Measurements from ENCODE around the gene GRIK4. TPM values are rescaled to one million over a fixed set of nuclear protein-coding genes. Genes with fewer than 3 reads are reported as not detected.

GRIK4 gene
- total RNA-seq, 2 experiments from 2014 or later: not detected

- Mint-ChIP-seq H3K27me3 (ENCODE audit: low read depth) (peaks cover 3% of the 10 kb centered on the region), H3K4me1 (ENCODE audit: low read depth) (no peaks in the 10 kb centered on the region), H3K4me3 (no peak overlapping the region), H3K9me3 (ENCODE audit: insufficient read depth) (no peaks in the 10 kb centered on the region), H3K27ac (no peak overlapping the region), H3K36me3 (ENCODE audit: low read depth) (no peaks in the 10 kb centered on the region)
- ATAC-seq: no peak
- POLR2A ChIA-PET: interaction anchor here (1.2 kb wide), 1 partner anchor 11 kb away, joined by 3 read pairs; no protein-coding TSS in a partner anchor
- DNase-seq: no peak
- CTCF ChIA-PET: no interaction called here
Measured at GRCh38 chr11:120923866-120924508, 412.4 kb downstream of the GRIK4 start.

- CTCF ChIA-PET: interaction anchor here (1.0 kb wide), 1 partner anchor 269 kb away, joined by 3 read pairs; no protein-coding TSS in a partner anchor
- DNase-seq: no peak
- H3K27me3 Mint-ChIP-seq (ENCODE audit: low read depth): no peaks in the 10 kb centered on the region
Measured at GRCh38 chr11:120925944-120926343, 414.4 kb downstream of the GRIK4 start.

GRCh38 chr11:120928627-120929026 is 417.1 kb downstream of the GRIK4 start:
- CTCF ChIA-PET: interaction anchor here (0.9 to 1.6 kb wide), 3 partner anchors 10 to 266 kb away, joined by 3 to 8 read pairs (median 3); no protein-coding TSS in a partner anchor
- Mint-ChIP-seq H3K9me3 (ENCODE audit: insufficient read depth) (no peaks in the 10 kb centered on the region), H3K36me3 (ENCODE audit: low read depth) (no peaks in the 10 kb centered on the region), H3K27me3 (ENCODE audit: low read depth) (no peaks in the 10 kb centered on the region), H3K4me1 (ENCODE audit: low read depth) (no peaks in the 10 kb centered on the region), H3K4me3 (no peak overlapping the region), H3K27ac (no peak overlapping the region)
- DNase-seq: no peak
- POLR2A ChIA-PET: no interaction called here
- no peak for ATAC-seq

More at GRCh38 chr11:120925944-120926343, 414.4 kb downstream of the GRIK4 start:
- Mint-ChIP-seq H3K9me3 (ENCODE audit: insufficient read depth) (no peaks in the 10 kb centered on the region), H3K27ac (no peak overlapping the region), H3K4me3 (no peak overlapping the region), H3K36me3 (ENCODE audit: low read depth) (no peaks in the 10 kb centered on the region), H3K4me1 (ENCODE audit: low read depth) (no peaks in the 10 kb centered on the region)
- no peak for ATAC-seq
- POLR2A ChIA-PET: no interaction called here

- Mint-ChIP-seq H3K27me3 (ENCODE audit: low read depth) (no peaks in the 10 kb centered on the region), H3K36me3 (ENCODE audit: low read depth) (no peaks in the 10 kb centered on the region), H3K9me3 (ENCODE audit: insufficient read depth) (no peaks in the 10 kb centered on the region), H3K27ac (no peak overlapping the region), H3K4me1 (ENCODE audit: low read depth) (no peaks in the 10 kb centered on the region), H3K4me3 (no peak overlapping the region)
- DNase-seq: no peak
- ATAC-seq: no peak
- CTCF ChIA-PET: interaction anchor here (0.7 to 2.5 kb wide), 7 partner anchors 10 to 316 kb away, joined by 3 to 6 read pairs (median 3); no protein-coding TSS in a partner anchor
- POLR2A ChIA-PET: no interaction called here
Measured at GRCh38 chr11:120929090-120929489, 417.5 kb downstream of the GRIK4 start.

DNA sequence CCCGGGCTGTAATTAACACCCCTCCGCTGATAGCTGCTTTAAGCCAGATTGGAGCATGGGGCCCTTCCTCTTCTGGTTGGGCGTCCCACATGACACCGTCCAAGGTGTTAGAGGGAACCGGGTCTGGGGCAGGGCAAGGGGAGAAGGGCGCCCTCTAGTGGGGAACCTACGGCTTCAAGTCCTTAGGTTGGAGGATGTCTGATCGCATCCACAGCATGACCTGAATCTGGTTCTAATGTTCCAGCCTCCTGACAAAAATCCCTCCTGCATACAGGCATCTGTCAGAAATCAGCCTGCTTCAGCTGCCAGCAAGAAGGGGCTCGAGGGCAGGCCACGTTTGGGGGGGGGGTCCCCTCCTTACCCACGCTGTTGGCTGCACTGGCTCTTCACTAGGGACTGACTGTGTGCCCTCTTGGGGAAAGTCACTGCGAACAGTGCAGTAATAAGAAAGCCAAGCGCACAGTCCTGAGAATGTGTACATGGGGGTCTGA is 418.2 kb downstream of the GRIK4 start:
- Mint-ChIP-seq H3K27me3 (ENCODE audit: low read depth) (no peaks in the 10 kb centered on the region), H3K4me1 (ENCODE audit: low read depth) (no peaks in the 10 kb centered on the region), H3K4me3 (no peak overlapping the region), H3K36me3 (ENCODE audit: low read depth) (no peaks in the 10 kb centered on the region), H3K9me3 (ENCODE audit: insufficient read depth) (no peaks in the 10 kb centered on the region), H3K27ac (no peak overlapping the region)
- DNase-seq (peak; percentile 63), ATAC-seq (peak; percentile 79)
- POLR2A ChIA-PET: no interaction called here
- CTCF ChIA-PET: interaction anchor here (0.7 to 2.5 kb wide), 9 partner anchors 9 to 342 kb away, joined by 3 to 6 read pairs (median 3); no protein-coding TSS in a partner anchor

DNA sequence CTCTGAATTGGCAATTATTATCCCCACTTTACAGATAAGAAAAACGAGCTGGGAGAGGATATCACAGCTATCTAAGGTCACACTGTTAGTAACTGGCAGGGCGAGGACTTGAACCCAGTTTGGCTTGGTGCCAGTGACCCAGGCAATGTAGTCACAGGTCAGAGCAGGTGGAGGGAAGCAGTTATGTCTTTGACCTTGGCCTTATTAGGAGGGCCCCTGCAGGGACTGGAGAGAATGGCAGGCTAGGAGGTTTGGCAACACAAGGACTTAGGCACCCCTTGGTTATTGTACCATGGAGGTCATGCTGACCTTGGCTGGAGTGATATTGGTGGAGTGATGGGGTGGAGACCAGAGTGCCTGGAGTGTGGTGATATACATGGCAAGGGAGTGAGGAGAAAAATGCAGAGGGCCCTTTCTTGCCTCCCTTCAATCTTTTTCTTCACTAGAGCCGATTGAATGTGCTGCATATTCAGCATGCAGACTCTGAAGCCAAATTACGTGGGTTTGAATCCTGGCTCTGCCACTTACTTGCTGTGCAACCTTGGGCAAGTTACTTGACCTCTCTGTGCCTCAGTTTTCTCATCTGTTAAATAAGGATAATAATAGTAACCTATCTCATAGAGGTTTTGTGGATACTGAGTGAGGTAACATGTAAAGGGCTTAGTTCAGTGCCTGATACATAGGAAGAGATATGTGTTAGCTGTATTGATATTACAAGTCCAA is 419.7 kb downstream of the GRIK4 start:
- H3K9me3 Mint-ChIP-seq (ENCODE audit: insufficient read depth): no peaks in the 10 kb centered on the region
- H3K36me3 Mint-ChIP-seq (ENCODE audit: low read depth): no peaks in the 10 kb centered on the region
- no peak overlapping the region for H3K4me3 Mint-ChIP-seq
- ATAC-seq (no peak), DNase-seq (no peak)
- ChIA-PET CTCF (interaction anchor here (1.0 to 2.5 kb wide), 4 partner anchors 12 to 344 kb away, joined by 3 to 5 read pairs (median 3); no protein-coding TSS in a partner anchor), POLR2A (no interaction called here)
- peaks cover 3% of the 10 kb centered on the region for H3K27me3 Mint-ChIP-seq (ENCODE audit: low read depth)
- no peak overlapping the region for H3K27ac Mint-ChIP-seq
- H3K4me1 Mint-ChIP-seq (ENCODE audit: low read depth): no peaks in the 10 kb centered on the region

DNA sequence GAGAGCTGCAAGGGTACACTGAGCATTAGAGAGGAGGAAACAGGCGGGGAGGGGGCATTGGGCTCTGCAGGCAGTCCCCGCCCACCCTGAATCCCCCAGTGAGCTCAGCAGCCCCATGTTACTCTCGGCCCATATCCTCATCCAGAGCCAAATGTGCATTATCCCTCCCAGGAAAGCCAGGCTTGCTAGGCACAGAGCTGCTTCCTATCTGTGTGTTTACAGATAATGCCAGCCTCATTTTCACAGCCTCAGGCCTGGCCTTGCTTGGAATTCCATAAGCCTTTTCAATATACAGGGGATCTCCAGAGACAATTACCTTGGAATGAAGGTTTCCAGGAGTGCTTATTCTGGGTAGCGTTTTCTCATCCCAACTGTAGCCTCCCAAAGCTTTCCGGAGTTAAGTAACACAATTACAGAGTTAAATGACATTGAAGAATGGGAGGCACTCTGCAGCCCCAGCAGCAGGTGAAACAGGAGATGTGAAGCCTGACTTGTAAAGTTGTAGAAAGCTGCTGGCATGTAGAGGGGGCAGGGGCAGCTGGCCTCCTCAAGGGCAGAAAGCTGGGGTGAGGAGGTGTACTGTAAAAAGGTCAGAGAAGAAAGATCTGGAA is 420.9 kb downstream of the GRIK4 start:
- H3K4me3 Mint-ChIP-seq: no peak overlapping the region
- no peak overlapping the region for H3K27ac Mint-ChIP-seq
- POLR2A ChIA-PET: no interaction called here
- CTCF ChIA-PET: interaction anchor here (0.8 to 1.6 kb wide), 4 partner anchors 14 to 266 kb away, joined by 3 to 4 read pairs (median 3); no protein-coding TSS in a partner anchor
- ATAC-seq: no peak
- H3K4me1 Mint-ChIP-seq (ENCODE audit: low read depth): no peaks in the 10 kb centered on the region
- no peak for DNase-seq
- no peaks in the 10 kb centered on the region for H3K36me3 Mint-ChIP-seq (ENCODE audit: low read depth)
- no peaks in the 10 kb centered on the region for H3K9me3 Mint-ChIP-seq (ENCODE audit: insufficient read depth)
- H3K27me3 Mint-ChIP-seq (ENCODE audit: low read depth): peaks cover 3% of the 10 kb centered on the region

DNA sequence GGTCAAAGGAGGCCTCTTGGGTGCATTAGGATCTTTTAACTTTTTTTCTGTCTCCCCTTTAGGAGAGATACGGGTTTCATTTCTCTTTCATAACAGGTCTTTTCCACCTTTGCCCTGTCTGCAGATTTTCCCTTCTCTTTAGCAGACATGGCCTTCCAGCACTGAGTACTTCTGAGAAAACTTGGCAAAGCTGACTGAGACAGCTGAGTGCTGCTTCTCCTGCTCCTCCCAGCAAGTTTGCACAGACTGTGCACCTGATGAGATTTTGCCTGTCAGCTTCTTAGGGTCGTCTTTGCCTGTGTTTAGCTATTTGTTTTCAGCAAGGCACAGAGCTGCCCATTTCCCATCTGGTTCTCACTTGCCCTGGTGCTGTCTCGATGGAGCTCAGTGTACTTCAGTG is 424.8 kb downstream of the GRIK4 start:
- Mint-ChIP-seq H3K9me3 (ENCODE audit: insufficient read depth) (no peaks in the 10 kb centered on the region), H3K27me3 (ENCODE audit: low read depth) (peaks cover 9% of the 10 kb centered on the region), H3K4me3 (no peak overlapping the region), H3K36me3 (ENCODE audit: low read depth) (no peaks in the 10 kb centered on the region), H3K27ac (no peak overlapping the region), H3K4me1 (ENCODE audit: low read depth) (no peaks in the 10 kb centered on the region)
- DNase-seq: no peak
- ATAC-seq: no peak
- POLR2A ChIA-PET: interaction anchor here (0.7 kb wide), 1 partner anchor 21 kb away, joined by 3 read pairs; no protein-coding TSS in a partner anchor
- CTCF ChIA-PET: interaction anchor here (1.8 kb wide), 1 partner anchor 16 kb away, joined by 5 read pairs; no protein-coding TSS in a partner anchor

DNA sequence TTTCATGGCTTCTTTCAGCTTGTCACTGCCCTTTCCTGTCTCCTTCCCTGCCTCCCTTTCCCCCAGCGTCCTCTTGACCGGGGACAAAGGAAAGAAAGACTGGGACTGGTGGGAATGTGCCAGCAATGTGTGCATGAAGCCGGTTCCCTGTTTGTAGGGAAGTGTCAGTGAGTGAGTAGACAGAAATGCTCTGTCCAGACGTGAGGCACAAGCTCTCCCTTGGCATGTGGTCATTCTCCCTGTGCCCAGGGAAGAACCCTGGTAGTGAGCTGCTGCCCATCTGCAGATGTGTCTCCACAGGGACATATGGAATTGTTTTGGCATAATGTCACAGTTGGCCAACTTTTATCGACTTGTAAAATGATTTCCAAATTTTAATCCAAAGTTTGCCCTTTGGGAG is 426.0 kb downstream of the GRIK4 start:
- ATAC-seq: no peak
- no peaks in the 10 kb centered on the region for H3K36me3 Mint-ChIP-seq (ENCODE audit: low read depth)
- H3K4me1 Mint-ChIP-seq (ENCODE audit: low read depth): no peaks in the 10 kb centered on the region
- CTCF ChIA-PET: interaction anchor here (1.6 to 1.8 kb wide), 2 partner anchors 15 to 258 kb away, joined by 5 to 6 read pairs; no protein-coding TSS in a partner anchor
- no peaks in the 10 kb centered on the region for H3K9me3 Mint-ChIP-seq (ENCODE audit: insufficient read depth)
- peaks cover 9% of the 10 kb centered on the region for H3K27me3 Mint-ChIP-seq (ENCODE audit: low read depth)
- no peak overlapping the region for H3K27ac Mint-ChIP-seq
- no peak overlapping the region for H3K4me3 Mint-ChIP-seq
- POLR2A ChIA-PET: no interaction called here
- DNase-seq: no peak

DNA sequence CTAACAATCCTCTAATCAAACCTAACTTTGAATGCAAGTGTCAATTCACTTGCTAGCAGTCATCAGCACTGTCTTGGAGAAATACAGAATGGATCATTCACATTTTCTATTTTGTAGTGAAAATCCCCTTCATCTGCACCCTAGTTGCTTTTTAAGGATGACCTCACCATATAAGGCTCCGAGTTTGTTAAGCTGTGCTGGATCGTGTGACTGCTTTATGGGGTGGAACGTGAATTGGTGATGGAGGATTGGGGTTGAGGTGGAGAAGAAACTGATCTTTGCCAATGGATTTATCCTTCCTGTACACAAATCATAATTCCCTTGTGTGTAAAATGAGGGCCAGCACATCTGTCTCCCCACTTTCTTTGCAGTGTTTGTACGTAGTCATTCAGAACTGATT is 426.7 kb downstream of the GRIK4 start:
- Mint-ChIP-seq H3K4me1 (ENCODE audit: low read depth) (no peaks in the 10 kb centered on the region), H3K27ac (no peak overlapping the region), H3K4me3 (no peak overlapping the region), H3K9me3 (ENCODE audit: insufficient read depth) (no peaks in the 10 kb centered on the region), H3K27me3 (ENCODE audit: low read depth) (peaks cover 9% of the 10 kb centered on the region), H3K36me3 (ENCODE audit: low read depth) (no peaks in the 10 kb centered on the region)
- CTCF ChIA-PET: interaction anchor here (1.0 to 1.6 kb wide), 2 partner anchors 9 to 257 kb away, joined by 3 to 6 read pairs; no protein-coding TSS in a partner anchor
- DNase-seq (no peak), ATAC-seq (no peak)
- POLR2A ChIA-PET: no interaction called here

GRCh38 chr11:120940160-120940848 is 428.8 kb downstream of the GRIK4 start:
- H3K4me1 Mint-ChIP-seq (ENCODE audit: low read depth): no peaks in the 10 kb centered on the region
- ATAC-seq (no peak), DNase-seq (no peak)
- peaks cover 9% of the 10 kb centered on the region for H3K27me3 Mint-ChIP-seq (ENCODE audit: low read depth)
- no peaks in the 10 kb centered on the region for H3K36me3 Mint-ChIP-seq (ENCODE audit: low read depth)
- peaks cover 7% of the 10 kb centered on the region for H3K9me3 Mint-ChIP-seq (ENCODE audit: insufficient read depth)
- no peak overlapping the region for H3K4me3 Mint-ChIP-seq
- ChIA-PET POLR2A (no interaction called here), CTCF (no interaction called here)
- no peak overlapping the region for H3K27ac Mint-ChIP-seq
